GM12801 (cell line): ENCODE measurements around the gene RNF223.

Experiments
- CTCF ChIP-seq: IDR thresholded peaks from one replicate; pipeline ENCODE4 v1.5.1; 2011; ENCODE audit warnings: control low read depth; ENCODE audit not compliant: insufficient read length; ENCODE audit errors: extremely low read depth

RNF223 gene

DNA sequence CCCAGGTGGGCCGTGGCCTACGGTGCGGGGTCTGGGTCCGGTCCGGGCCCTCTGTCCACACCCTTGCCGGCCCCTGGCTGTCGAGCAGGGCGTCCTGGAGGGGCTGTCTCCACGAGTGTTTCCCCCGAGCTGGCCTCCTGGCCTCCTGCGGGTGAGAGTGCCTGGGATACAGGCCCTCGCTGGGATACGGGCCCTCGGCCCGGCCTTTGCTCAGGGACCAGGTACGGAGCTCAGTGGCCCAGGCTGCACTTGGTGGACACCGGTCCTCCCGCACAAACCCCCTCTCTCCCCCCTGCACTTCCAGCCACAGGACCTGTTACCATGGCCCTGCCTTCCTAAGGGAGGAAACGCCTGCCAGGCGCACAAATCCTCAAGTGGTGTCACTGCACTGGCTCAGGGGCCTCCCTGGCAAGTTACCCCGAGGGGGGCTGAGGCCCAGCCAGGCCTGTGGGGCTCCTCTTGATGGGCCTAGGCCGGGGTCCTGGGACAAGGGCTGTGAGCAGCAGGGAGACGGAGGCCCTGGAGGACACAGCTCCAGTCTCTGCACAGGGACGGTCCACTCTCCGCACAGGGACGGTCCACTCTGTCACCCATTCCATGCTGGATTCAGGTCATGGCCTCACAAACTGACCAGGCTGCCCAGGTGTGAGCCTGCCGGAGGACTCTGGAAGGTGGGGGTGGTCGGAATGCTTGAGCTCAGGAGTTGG, 18.2 kb upstream of the RNF223 start:
- TF ChIP-seq CTCF = no peak

DNA sequence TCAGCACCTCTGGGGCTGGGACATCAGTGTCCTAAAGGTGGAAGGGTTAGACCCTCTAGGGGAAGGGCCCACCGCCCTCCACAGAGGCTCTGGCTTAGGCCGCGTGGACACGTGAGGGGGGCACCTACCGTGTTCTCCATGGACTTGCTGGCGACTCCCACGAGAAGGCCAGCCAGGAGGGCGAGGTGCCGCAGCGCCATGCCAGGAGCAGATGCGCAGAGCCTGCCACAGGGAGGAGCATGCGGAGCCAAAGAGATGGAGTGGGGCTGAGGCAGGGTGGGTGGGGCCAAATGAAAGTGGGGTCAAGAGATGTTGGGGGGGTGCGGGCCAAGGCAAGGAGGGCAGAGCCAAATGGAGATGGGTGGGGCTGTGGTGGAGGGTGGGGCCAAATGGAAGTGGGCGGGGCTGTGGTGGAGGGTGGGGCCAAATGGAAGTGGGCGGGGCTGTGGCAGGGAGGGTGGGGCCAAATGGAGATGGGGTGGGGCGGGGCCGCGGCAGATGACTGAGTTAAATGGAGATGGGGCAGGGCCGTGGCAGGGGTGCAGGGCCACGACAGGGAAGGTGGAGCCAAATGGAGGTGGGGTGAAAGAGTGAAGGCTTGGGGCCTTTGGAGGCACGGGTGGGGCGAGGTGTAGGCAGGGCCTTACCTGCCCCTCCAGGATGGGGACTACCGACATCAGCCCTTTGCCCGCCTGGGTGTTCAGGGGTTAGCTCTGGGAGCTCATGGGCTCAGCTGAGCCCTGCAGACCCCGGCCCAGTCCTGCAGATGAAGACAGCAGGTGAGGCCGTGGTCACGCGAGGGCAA, 17.4 kb upstream of the RNF223 start:
- TF ChIP-seq CTCF = no peak

DNA sequence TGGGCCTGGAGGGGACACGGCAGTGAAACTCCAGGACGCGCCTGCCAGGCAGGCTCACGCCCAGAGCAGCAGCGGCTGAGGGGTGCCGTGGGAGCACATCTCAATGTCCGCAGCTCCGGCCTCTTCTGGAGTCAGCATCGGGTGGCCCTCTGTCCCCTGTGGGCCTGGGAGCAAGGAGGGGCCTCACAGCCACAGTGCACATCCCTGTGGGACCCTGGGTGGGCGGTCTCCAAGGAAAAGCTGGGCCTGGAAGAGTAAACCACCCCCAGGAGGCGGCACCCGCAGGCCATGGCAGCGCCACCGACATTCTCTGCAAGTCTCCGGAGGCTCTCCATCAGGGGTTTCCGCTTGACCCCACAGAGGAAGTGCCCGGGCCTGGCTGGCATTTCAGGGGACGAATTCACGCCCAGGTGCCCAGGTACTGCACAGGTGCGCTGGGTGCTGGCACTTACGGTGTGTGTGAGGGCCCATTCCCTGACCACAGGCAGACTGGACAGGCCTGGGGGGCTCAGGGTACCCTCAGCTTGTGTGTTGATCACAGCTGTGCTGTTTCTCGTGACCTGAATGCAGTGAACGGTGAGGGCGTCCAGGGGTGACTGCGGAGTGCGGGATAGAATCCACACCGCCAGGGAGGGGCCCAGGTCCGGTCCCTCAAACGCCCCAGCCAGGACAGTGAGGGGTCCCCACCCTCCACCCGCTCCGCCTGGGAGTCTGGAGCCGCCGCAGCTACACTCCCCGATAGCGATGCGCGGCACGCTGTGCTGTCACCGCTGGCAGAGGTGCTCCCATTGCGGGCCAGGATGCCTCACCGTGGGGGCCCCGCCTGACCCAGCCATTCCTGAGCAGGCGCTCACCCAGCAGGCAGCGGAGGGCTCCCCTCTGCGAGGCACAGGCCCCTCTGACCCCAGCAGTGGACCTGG, 16.6 kb upstream of the RNF223 start:
- no peak for TF ChIP-seq CTCF

DNA sequence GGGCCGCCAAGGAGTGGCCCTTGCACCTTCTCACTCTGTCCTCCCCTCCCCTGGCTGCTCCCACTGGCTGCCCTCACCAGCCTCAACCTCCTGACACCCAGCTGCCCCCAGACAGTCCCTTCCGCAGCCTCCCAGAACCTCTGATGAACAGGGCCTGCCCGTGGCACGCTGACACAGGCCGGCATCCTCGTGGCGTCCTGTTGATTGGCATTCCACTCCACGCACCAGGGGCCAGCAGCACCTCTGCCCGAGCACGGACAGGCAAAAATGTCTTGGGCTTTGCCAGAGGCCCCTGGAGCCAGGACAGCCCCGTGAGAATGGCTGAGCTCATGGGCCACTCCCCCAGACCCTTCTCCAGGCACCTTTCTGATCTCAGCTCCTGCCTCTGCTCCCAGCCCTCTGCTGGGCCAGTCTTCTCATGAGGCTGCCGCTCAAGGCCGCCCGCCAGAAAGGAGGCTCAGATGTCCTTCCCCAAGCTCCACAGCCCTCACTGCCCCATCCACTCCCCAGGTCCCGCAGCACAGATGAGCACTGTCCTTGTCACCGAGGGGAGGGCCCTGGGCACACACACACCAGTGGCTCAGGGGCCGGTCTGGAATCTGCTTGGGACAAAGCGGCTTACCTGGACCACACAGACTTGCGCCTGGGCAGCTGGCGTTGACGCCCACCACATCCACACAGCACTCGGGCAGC, 15.8 kb upstream of the RNF223 start:
- no peak for TF ChIP-seq CTCF

DNA sequence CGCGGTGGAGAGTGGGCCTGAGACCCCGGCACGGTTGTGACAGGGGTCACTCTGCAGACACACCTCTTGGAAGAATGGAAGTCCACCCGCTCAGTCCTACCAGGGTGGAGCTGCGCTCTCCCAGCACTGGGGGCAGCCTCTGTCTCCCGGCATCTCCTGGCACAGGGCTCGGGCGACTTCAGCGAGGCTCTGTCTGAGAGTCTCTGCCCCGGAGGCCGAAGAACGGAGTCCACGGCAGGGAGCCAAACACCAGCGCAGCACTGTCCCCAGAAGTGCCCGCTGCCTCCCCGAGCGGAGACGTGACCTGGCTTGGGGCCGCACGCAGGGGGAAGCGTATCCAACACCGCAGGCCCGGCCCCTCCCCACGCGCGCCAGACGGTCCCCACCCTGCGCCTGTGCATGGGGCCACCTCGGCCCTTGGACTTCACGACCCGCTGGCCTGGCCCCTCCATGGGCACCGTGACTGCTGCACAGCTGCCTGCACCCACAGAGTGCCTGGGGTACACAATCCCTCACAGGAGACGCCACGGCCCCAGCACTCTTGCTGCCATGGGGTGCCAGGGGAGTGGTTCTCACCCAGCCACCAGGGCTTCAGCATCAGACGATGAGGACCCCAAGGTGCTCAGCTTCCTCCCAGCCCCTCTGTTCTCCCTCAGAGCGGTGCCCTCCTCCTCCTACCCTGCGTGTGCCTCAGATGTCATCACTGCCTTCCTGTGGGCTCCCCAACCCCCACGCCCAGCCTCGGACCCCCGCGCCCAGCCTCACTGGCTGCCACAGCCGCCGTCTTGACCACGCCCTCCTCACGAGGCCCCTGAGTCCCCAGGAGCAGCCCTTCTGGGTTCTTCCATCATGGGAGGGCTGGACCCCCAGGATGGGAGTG, 14.9 kb upstream of the RNF223 start:
- TF ChIP-seq CTCF = no peak

- TF ChIP-seq CTCF = no peak
Measured at GRCh38 chr1:1088029-1088800, 14.1 kb upstream of the RNF223 start.
